Measurements from ENCODE around the gene SLC39A10. TPM values are rescaled to one million over a fixed set of nuclear protein-coding genes. Genes with fewer than 3 reads are reported as not detected.

The SLC39A10 gene
- total RNA-seq, 1 experiment from 2014 or later: 167 TPM

DNA sequence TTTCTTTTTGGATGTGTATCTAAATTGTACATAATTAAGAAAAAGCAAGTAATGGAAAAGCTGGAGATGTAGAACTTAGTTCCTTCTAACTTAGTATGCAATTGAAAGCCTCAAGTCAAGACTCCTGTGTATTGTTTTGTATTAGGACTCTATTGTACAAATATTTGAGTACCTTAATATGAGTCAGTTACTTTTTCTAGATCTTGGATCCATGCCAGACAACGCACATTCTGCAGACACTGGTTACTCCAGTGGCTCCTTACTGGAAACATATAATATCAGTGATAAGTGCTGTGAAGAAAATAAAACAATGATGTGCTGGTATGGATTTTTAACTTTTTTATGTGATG is 1.5 kb downstream of the SLC39A10 start (continued):
- TF ChIP-seq, protein P1, sequence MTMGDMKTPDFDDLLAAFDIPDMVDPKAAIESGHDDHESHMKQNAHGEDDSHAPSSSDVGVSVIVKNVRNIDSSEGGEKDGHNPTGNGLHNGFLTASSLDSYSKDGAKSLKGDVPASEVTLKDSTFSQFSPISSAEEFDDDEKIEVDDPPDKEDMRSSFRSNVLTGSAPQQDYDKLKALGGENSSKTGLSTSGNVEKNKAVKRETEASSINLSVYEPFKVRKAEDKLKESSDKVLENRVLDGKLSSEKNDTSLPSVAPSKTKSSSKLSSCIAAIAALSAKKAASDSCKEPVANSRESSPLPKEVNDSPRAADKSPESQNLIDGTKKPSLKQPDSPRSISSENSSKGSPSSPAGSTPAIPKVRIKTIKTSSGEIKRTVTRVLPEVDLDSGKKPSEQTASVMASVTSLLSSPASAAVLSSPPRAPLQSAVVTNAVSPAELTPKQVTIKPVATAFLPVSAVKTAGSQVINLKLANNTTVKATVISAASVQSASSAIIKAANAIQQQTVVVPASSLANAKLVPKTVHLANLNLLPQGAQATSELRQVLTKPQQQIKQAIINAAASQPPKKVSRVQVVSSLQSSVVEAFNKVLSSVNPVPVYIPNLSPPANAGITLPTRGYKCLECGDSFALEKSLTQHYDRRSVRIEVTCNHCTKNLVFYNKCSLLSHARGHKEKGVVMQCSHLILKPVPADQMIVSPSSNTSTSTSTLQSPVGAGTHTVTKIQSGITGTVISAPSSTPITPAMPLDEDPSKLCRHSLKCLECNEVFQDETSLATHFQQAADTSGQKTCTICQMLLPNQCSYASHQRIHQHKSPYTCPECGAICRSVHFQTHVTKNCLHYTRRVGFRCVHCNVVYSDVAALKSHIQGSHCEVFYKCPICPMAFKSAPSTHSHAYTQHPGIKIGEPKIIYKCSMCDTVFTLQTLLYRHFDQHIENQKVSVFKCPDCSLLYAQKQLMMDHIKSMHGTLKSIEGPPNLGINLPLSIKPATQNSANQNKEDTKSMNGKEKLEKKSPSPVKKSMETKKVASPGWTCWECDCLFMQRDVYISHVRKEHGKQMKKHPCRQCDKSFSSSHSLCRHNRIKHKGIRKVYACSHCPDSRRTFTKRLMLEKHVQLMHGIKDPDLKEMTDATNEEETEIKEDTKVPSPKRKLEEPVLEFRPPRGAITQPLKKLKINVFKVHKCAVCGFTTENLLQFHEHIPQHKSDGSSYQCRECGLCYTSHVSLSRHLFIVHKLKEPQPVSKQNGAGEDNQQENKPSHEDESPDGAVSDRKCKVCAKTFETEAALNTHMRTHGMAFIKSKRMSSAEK (CRISPR knock-in tag; IDR thresholded peaks at IDR 0.05; ENCODE audit: borderline replicate concordance): no peak
- TF ChIP-seq, protein P2, sequence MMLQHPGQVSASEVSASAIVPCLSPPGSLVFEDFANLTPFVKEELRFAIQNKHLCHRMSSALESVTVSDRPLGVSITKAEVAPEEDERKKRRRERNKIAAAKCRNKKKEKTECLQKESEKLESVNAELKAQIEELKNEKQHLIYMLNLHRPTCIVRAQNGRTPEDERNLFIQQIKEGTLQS (CRISPR knock-in tag; conservative IDR thresholded peaks at IDR 0.05): no peak
- TF ChIP-seq GRHL2 (CRISPR knock-in tag; IDR thresholded peaks at IDR 0.05; ENCODE audit: insufficient replicate concordance, severe bottlenecking): no peak
- TF ChIP-seq ZNF423 (CRISPR knock-in tag; IDR thresholded peaks at IDR 0.05): no peak
- no peak for TF ChIP-seq NR2C2 (CRISPR knock-in tag; IDR thresholded peaks at IDR 0.05)
- no peak for TF ChIP-seq CREM (CRISPR knock-in tag; IDR thresholded peaks at IDR 0.05)
- no peak for TF ChIP-seq SMAD4 (CRISPR knock-in tag; IDR thresholded peaks at IDR 0.05)
- TF ChIP-seq, protein P3, sequence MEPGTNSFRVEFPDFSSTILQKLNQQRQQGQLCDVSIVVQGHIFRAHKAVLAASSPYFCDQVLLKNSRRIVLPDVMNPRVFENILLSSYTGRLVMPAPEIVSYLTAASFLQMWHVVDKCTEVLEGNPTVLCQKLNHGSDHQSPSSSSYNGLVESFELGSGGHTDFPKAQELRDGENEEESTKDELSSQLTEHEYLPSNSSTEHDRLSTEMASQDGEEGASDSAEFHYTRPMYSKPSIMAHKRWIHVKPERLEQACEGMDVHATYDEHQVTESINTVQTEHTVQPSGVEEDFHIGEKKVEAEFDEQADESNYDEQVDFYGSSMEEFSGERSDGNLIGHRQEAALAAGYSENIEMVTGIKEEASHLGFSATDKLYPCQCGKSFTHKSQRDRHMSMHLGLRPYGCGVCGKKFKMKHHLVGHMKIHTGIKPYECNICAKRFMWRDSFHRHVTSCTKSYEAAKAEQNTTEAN (CRISPR knock-in tag; IDR thresholded peaks at IDR 0.05): no peak
- no peak for TF ChIP-seq EMX1 (CRISPR knock-in tag; IDR thresholded peaks at IDR 0.05)
- TF ChIP-seq, protein P4, sequence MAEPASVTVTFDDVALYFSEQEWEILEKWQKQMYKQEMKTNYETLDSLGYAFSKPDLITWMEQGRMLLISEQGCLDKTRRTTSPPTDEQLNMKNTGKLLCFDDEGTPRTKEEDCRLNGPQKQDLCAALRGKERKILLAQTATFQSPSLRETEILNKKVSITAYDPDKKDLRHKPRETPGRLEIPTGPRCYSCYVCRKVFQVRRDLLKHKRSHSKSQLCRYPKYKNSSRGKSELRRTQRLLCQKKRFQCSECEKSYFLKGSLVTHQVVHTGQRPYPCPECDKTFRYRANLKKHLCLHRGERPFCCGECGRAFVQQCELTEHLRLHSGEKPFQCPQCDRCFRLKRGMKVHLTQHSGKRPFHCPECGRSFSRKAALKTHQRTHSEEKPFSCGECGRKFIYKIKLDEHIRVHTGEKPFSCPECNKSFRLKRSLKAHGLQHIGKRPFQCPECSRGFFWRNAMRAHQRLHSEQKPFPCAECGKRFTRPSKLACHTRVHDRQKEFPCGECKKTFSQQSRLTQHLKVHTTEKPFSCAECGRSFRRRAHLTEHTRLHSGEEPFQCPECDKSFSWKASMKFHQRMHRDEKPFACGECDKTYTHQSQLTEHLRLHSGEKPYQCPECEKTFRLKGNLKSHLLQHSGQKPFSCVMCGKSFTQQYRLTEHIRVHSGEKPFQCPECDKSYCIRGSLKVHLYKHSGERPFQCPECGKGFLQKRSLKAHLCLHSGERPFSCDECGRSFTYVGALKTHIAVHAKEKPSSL (CRISPR knock-in tag; conservative IDR thresholded peaks at IDR 0.05): no peak
- TF ChIP-seq CREB1 (CRISPR knock-in tag; IDR thresholded peaks at IDR 0.05): no peak
- no peak for TF ChIP-seq PRRX2 (CRISPR knock-in tag; IDR thresholded peaks at IDR 0.05)

GRCh38 chr2:195659114-195659513 is 2.1 kb downstream of the SLC39A10 start:
- Mint-ChIP-seq H3K27ac (no peak overlapping the region), H3K27me3 (ENCODE audit: low read depth) (no peaks in the 10 kb centered on the region)

More at GRCh38 chr2:195659114-195659513, 2.1 kb downstream of the SLC39A10 start:
- CTCF ChIA-PET: interaction anchor here (1.1 to 2.0 kb wide), 5 partner anchors 46 to 254 kb away, joined by 3 to 32 read pairs (median 5); no protein-coding TSS in a partner anchor
- no peaks in the 10 kb centered on the region for H3K9me3 Mint-ChIP-seq
- POLR2A ChIA-PET: no interaction called here
- ATAC-seq (no peak), DNase-seq (ENCODE audit: low spot score) (no peak)
- H3K4me1 Mint-ChIP-seq: peaks cover 44% of the 10 kb centered on the region
- H3K36me3 Mint-ChIP-seq: no peaks in the 10 kb centered on the region
- peak overlapping the region; percentile 97 for H3K4me3 Mint-ChIP-seq
- TF ChIP-seq STAT6 (CRISPR knock-in tag; conservative IDR thresholded peaks at IDR 0.05; ENCODE audit: low read depth) (no peak), SP1 (CRISPR knock-in tag; conservative IDR thresholded peaks at IDR 0.05) (no peak), ZNF219 (CRISPR knock-in tag; IDR thresholded peaks at IDR 0.05; ENCODE audit: borderline replicate concordance) (no peak), HMGA2 (CRISPR knock-in tag; IDR thresholded peaks at IDR 0.05) (no peak), GTF2I (CRISPR knock-in tag; conservative IDR thresholded peaks at IDR 0.05) (no peak), ZNF416 (CRISPR knock-in tag; IDR thresholded peaks at IDR 0.05) (no peak), ZNF232 (CRISPR knock-in tag; IDR thresholded peaks at IDR 0.05) (no peak), ESRRA (CRISPR knock-in tag; IDR thresholded peaks at IDR 0.05; ENCODE audit: borderline replicate concordance) (no peak), FOXP1 (CRISPR knock-in tag; IDR thresholded peaks at IDR 0.05; ENCODE audit: borderline replicate concordance) (no peak)
- TF ChIP-seq, protein P5, sequence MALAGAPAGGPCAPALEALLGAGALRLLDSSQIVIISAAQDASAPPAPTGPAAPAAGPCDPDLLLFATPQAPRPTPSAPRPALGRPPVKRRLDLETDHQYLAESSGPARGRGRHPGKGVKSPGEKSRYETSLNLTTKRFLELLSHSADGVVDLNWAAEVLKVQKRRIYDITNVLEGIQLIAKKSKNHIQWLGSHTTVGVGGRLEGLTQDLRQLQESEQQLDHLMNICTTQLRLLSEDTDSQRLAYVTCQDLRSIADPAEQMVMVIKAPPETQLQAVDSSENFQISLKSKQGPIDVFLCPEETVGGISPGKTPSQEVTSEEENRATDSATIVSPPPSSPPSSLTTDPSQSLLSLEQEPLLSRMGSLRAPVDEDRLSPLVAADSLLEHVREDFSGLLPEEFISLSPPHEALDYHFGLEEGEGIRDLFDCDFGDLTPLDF (CRISPR knock-in tag; IDR thresholded peaks at IDR 0.05): no peak
- TF ChIP-seq, protein P6, sequence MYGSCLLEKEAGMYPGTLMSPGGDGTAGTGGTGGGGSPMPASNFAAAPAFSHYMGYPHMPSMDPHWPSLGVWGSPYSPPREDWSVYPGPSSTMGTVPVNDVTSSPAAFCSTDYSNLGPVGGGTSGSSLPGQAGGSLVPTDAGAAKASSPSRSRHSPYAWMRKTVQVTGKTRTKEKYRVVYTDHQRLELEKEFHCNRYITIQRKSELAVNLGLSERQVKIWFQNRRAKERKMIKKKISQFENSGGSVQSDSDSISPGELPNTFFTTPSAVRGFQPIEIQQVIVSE (CRISPR knock-in tag; IDR thresholded peaks at IDR 0.05; ENCODE audit: borderline replicate concordance): no peak
- TF ChIP-seq, protein P7, sequence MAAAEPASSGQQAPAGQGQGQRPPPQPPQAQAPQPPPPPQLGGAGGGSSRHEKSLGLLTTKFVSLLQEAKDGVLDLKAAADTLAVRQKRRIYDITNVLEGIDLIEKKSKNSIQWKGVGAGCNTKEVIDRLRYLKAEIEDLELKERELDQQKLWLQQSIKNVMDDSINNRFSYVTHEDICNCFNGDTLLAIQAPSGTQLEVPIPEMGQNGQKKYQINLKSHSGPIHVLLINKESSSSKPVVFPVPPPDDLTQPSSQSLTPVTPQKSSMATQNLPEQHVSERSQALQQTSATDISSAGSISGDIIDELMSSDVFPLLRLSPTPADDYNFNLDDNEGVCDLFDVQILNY (CRISPR knock-in tag; IDR thresholded peaks at IDR 0.05): no peak
